Measurements from ENCODE around the gene TOR1AIP1.
"Not testable (repeated sequence)": the region's sequence is repeated elsewhere in the genome, so short reads cannot be mapped to it uniquely, and the experiment has no call there.

The TOR1AIP1 gene, protein sequence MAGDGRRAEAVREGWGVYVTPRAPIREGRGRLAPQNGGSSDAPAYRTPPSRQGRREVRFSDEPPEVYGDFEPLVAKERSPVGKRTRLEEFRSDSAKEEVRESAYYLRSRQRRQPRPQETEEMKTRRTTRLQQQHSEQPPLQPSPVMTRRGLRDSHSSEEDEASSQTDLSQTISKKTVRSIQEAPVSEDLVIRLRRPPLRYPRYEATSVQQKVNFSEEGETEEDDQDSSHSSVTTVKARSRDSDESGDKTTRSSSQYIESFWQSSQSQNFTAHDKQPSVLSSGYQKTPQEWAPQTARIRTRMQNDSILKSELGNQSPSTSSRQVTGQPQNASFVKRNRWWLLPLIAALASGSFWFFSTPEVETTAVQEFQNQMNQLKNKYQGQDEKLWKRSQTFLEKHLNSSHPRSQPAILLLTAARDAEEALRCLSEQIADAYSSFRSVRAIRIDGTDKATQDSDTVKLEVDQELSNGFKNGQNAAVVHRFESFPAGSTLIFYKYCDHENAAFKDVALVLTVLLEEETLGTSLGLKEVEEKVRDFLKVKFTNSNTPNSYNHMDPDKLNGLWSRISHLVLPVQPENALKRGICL

GRCh38 chr1:179882253-179883039 is at the start of gene TOR1AIP1:
Gene TOR1AIP1, plus strand, starts transcription at chr1:179882285. Its CDS starts 218 bp downstream, at chr1:179882503.
- DNase-seq (ENCODE audit: extremely low read depth, low read depth), result peak; percentile 93
- TF ChIP-seq, protein P1, sequence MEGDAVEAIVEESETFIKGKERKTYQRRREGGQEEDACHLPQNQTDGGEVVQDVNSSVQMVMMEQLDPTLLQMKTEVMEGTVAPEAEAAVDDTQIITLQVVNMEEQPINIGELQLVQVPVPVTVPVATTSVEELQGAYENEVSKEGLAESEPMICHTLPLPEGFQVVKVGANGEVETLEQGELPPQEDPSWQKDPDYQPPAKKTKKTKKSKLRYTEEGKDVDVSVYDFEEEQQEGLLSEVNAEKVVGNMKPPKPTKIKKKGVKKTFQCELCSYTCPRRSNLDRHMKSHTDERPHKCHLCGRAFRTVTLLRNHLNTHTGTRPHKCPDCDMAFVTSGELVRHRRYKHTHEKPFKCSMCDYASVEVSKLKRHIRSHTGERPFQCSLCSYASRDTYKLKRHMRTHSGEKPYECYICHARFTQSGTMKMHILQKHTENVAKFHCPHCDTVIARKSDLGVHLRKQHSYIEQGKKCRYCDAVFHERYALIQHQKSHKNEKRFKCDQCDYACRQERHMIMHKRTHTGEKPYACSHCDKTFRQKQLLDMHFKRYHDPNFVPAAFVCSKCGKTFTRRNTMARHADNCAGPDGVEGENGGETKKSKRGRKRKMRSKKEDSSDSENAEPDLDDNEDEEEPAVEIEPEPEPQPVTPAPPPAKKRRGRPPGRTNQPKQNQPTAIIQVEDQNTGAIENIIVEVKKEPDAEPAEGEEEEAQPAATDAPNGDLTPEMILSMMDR (IDR thresholded peaks at IDR 0.05; ENCODE audit: low read depth, low read length, missing control alignments), result peak; percentile 15
- H3K4me3 ChIP-seq (replicated peaks; ENCODE audit: low read depth, low read length), result peak within 1 kb of the TSS; percentile 77

DNA sequence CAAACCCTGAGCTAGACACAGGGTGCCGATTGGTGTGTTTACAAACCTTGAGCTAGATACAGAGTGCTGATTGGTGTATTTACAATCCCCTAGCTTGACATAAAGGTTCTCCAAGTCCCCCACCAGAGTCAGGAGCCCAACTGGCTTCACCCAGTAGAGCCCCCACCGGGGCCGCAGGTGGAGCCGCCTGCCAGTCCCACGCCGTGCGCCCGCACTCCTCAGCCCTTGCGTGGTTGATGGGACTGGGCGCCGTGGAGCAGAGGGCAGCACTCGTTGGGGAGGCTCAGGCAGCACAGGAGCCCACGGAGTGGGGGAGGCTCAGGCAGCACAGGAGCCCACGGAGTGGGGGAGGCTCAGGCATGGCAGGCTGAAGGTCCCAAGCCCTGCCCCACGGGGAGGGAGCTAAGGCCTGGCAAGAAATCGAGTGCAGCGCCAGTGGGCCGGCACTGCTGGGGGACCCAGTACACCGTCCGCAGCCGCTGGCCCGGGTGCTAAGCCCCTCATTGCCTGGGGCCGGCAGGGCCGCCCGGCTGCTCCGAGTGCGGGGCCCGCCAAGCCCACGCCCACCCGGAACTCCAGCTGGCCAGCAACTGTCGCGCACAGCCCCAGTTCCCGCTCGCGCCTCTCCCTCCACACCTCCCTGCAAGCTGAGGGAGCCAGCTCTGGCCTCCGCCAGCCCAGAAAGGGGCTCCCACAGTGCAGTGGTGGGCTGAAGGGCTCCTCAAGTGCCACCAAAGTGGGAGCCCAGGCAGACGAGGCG is 45.2 kb upstream of the TOR1AIP1 start:
- H3K4me3 ChIP-seq (replicated peaks; ENCODE audit: low read depth, low read length); DNase-seq (ENCODE audit: extremely low read depth, low read depth): not testable (repeated sequence)

DNA sequence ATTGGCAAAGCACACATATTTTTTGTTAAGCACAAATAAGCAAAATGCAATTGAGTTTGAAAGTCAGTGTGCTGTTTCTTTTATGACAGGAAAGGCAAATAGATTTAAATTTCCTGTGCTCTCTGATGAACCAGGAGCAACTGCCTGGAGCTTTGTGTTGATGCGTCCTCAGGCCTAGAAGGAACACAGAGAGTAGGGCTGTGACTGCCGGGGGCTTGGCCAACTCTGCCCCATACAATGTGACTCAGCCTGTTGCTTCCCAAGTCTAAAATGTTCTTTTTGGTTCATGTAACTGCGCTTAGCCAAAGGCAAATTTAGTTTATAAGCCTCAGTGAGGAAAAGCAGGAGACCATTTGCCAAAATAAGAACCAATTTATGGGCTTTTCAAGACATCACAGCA is 42.0 kb upstream of the TOR1AIP1 start:
- TF ChIP-seq, protein P1 (IDR thresholded peaks at IDR 0.05; ENCODE audit: low read depth, low read length, missing control alignments), result no peak
- no peak overlapping the region for H3K4me3 ChIP-seq (replicated peaks; ENCODE audit: low read depth, low read length)
- no peak for DNase-seq (ENCODE audit: extremely low read depth, low read depth)

DNA sequence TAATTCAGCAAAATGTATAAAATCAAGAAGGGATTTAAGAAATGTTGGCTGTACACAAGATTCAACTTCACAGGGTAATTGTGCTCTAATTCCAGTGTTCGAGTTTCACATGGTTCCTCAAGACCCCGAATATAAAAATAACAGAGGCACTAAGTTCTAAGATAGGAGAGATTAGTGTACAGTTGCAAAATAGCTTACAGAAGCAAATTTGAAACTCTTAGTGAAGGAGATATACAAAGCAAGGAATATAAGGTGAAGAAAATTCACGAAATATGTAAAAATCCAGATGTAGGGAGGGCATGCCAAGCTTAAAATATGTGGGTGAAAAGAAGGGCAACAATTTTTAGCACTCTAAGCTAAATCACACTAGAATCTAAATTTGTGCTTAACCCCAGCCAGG is 33.9 kb upstream of the TOR1AIP1 start:
- H3K4me3 ChIP-seq (replicated peaks; ENCODE audit: low read depth, low read length), result no peak overlapping the region
- TF ChIP-seq, protein P1 (IDR thresholded peaks at IDR 0.05; ENCODE audit: low read depth, low read length, missing control alignments), result no peak
- no peak for DNase-seq (ENCODE audit: extremely low read depth, low read depth)

DNA sequence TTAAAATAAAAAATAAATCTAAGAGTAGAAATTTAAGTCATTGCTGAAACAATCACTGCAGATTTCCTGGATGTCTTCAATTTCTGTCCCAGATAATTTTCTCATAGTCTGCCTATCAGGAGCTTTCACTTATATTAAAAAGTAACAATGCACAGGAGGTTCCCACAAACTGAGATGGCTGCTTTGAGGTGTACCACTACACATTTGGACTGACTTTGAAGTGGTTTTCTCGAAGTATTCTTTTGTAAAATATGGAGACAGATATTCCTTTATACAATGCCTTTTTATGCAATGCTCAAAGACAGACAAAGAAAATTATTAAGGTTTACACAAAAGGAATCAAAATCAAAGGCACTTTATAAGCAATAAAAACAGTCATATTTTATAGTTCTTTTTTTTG is 29.0 kb upstream of the TOR1AIP1 start:
- no peak overlapping the region for H3K4me3 ChIP-seq (replicated peaks; ENCODE audit: low read depth, low read length)
- DNase-seq (ENCODE audit: extremely low read depth, low read depth), result no peak
- TF ChIP-seq, protein P1 (IDR thresholded peaks at IDR 0.05; ENCODE audit: low read depth, low read length, missing control alignments), result no peak

GRCh38 chr1:179855831-179856230 is 26.3 kb upstream of the TOR1AIP1 start:
- not testable (repeated sequence) for DNase-seq (ENCODE audit: extremely low read depth, low read depth); H3K4me3 ChIP-seq (replicated peaks; ENCODE audit: low read depth, low read length)

- TF ChIP-seq, protein P1 (IDR thresholded peaks at IDR 0.05; ENCODE audit: low read depth, low read length, missing control alignments), result no peak
- DNase-seq (ENCODE audit: extremely low read depth, low read depth), result no peak
These were observed 25.8 kb upstream of the TOR1AIP1 start for GRCh38 chr1:179856296-179856695.

More at GRCh38 chr1:179856296-179856695, 25.8 kb upstream of the TOR1AIP1 start:
- H3K4me3 ChIP-seq (replicated peaks; ENCODE audit: low read depth, low read length), result no peak overlapping the region

Data from HFF-Myc (cell line).